Measurements from ENCODE around the gene TRAF6. TPM values are rescaled to one million over a fixed set of nuclear protein-coding genes. Genes with fewer than 3 reads are reported as not detected.

The TRAF6 gene
- total and polyA plus RNA-seq, 2 experiments from 2014 or later: 4.2 to 10.5 TPM

DNA sequence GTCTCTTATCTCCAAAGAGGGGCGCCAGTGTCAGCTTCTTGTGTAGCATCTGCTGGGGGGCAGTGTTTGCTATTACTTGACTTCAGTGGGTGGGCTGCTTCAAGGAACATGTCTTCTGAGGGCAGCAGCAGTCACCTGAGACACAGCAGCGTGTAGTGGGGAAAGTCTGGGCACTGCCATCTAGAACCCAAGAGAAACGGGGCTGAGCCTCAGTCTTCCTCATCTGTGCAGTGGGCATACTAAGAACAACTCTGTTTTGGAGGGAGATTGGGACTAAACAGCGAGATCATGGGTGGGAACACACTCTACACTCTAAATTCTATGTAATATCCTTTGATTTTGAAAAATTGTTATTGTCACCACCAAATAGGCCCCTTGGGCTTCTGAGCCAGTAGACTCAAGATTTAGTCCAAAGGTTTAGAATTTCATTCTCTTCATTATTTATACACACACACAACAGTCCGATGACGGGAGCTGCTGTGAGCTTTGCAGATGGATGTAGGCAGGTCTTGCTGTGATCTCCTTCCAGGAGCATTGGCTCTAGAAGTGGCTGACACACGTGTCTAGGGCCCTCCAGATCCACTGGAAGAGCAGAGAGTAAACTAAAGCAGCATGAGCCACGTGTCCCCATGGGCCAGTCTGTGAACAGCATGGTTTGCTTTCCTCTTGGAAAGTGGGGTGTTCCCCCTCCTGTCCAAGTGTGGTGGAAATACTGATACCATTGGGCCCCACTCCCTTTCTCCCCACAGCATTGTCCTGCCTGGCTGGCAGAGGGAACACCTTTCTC is 51.8 kb downstream of the TRAF6 start:
- no peaks in the 10 kb centered on the region for H3F3A ChIP-seq (replicated peaks; ENCODE audit: low read depth)
- H3K4me2 ChIP-seq: no peak overlapping the region
- peaks cover 34% of the 10 kb centered on the region for H3K4me1 Mint-ChIP-seq
- no peak overlapping the region for H3K27ac ChIP-seq (ENCODE audit: low read depth)
- H3K36me3 ChIP-seq (ENCODE audit: insufficient read depth): no peaks in the 10 kb centered on the region
- TF ChIP-seq, protein P1, sequence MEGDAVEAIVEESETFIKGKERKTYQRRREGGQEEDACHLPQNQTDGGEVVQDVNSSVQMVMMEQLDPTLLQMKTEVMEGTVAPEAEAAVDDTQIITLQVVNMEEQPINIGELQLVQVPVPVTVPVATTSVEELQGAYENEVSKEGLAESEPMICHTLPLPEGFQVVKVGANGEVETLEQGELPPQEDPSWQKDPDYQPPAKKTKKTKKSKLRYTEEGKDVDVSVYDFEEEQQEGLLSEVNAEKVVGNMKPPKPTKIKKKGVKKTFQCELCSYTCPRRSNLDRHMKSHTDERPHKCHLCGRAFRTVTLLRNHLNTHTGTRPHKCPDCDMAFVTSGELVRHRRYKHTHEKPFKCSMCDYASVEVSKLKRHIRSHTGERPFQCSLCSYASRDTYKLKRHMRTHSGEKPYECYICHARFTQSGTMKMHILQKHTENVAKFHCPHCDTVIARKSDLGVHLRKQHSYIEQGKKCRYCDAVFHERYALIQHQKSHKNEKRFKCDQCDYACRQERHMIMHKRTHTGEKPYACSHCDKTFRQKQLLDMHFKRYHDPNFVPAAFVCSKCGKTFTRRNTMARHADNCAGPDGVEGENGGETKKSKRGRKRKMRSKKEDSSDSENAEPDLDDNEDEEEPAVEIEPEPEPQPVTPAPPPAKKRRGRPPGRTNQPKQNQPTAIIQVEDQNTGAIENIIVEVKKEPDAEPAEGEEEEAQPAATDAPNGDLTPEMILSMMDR (conservative IDR thresholded peaks at IDR 0.05; ENCODE audit: low read depth in 2 of 2): peak; percentile 20 to 22; a peak in 2 of 4 replicates
- TF ChIP-seq, protein P2, sequence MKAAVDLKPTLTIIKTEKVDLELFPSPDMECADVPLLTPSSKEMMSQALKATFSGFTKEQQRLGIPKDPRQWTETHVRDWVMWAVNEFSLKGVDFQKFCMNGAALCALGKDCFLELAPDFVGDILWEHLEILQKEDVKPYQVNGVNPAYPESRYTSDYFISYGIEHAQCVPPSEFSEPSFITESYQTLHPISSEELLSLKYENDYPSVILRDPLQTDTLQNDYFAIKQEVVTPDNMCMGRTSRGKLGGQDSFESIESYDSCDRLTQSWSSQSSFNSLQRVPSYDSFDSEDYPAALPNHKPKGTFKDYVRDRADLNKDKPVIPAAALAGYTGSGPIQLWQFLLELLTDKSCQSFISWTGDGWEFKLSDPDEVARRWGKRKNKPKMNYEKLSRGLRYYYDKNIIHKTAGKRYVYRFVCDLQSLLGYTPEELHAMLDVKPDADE (IDR thresholded peaks at IDR 0.05): no peak
- peaks cover 14% of the 10 kb centered on the region for H3K4me1 ChIP-seq (ENCODE audit: insufficient read depth)
- no peaks in the 10 kb centered on the region; the same call in 2 of the 3 replicates for H3K36me3 Mint-ChIP-seq (ENCODE audit: low read depth)
- ATAC-seq: no peak
- H3K27ac Mint-ChIP-seq: no peak overlapping the region
- H3K79me2 ChIP-seq (replicated peaks; ENCODE audit: insufficient read depth): no peaks in the 10 kb centered on the region
- H3K4me3 Mint-ChIP-seq: no peak overlapping the region
- no peaks in the 10 kb centered on the region for H4K20me1 ChIP-seq (replicated peaks; ENCODE audit: insufficient read depth)
- H2AFZ ChIP-seq: no peak overlapping the region
- peaks cover 3% of the 10 kb centered on the region for H3K27me3 Mint-ChIP-seq (ENCODE audit: insufficient read depth, low read depth, poor library complexity)
- no peaks in the 10 kb centered on the region for H3K27me3 ChIP-seq (ENCODE audit: insufficient read depth)
- H3K9me3 Mint-ChIP-seq: no peaks in the 10 kb centered on the region; the same call in 2 of the 3 replicates
- peak; percentile 18 for DNase-seq (ENCODE audit: low spot score)
- H3K4me3 ChIP-seq: no peak overlapping the region
- H3K9me2 ChIP-seq (ENCODE audit: insufficient read depth): no peaks in the 10 kb centered on the region

DNA sequence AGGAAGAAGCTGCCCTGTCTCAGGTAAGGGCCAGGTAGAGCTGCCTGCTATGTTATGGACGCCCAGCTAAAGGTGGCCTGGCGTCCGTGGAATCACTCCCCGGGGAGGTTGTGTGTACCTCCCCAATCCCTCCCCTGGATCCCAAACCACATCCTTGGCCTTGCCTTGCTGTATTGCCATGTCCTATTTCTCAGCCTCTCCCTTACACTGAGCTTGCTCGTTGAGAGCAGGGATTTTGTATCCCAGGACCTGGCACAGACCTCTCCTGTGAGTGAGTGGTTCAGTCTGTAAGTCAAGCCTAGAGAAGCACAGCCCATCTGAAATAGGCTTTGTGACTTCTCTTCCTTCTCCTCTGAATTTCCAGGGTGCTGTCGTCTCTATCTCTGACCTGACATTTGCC is 53.9 kb downstream of the TRAF6 start:
- Histone ChIP-seq H3K4me1 (ENCODE audit: insufficient read depth) (peaks cover 14% of the 10 kb centered on the region), H3K4me2 (no peak overlapping the region), H3K9me2 (ENCODE audit: insufficient read depth) (no peaks in the 10 kb centered on the region), H3K27me3 (ENCODE audit: insufficient read depth) (no peaks in the 10 kb centered on the region), H3K4me3 (no peak overlapping the region), H3K36me3 (ENCODE audit: insufficient read depth) (no peaks in the 10 kb centered on the region), H4K20me1 (replicated peaks; ENCODE audit: insufficient read depth) (no peaks in the 10 kb centered on the region), H2AFZ (no peak overlapping the region), H3K79me2 (replicated peaks; ENCODE audit: insufficient read depth) (no peaks in the 10 kb centered on the region), H3K27ac (ENCODE audit: low read depth) (no peak overlapping the region), H3F3A (replicated peaks; ENCODE audit: low read depth) (no peaks in the 10 kb centered on the region)
- no peak for DNase-seq (ENCODE audit: low spot score)
- ATAC-seq: no peak
- Mint-ChIP-seq H3K36me3 (ENCODE audit: low read depth) (no peaks in the 10 kb centered on the region; the same call in 2 of the 3 replicates), H3K4me3 (no peak overlapping the region), H3K9me3 (no peaks in the 10 kb centered on the region; the same call in 2 of the 3 replicates), H3K27me3 (ENCODE audit: insufficient read depth, low read depth, poor library complexity) (peaks cover 3% of the 10 kb centered on the region), H3K4me1 (peaks cover 34% of the 10 kb centered on the region), H3K27ac (no peak overlapping the region)
- TF ChIP-seq EZH2 (IDR thresholded peaks at IDR 0.05; ENCODE audit: low read depth, unreplicated experiment) (no peak), EZH2phosphoT487 (IDR thresholded peaks at IDR 0.05; ENCODE audit: unreplicated experiment) (no peak), ZNF331 (CRISPR knock-in tag; IDR thresholded peaks at IDR 0.05; ENCODE audit: low read depth) (no peak), POLR2AphosphoS5 (IDR thresholded peaks at IDR 0.05; ENCODE audit: low read depth) (no peak), STAT1 (IDR thresholded peaks at IDR 0.05; ENCODE audit: unreplicated experiment) (no peak), NANOG (IDR thresholded peaks at IDR 0.05; ENCODE audit: borderline replicate concordance) (no peak), ZNF114 (CRISPR knock-in tag; IDR thresholded peaks at IDR 0.05) (no peak), CREB1 (CRISPR knock-in tag; IDR thresholded peaks at IDR 0.05; ENCODE audit: low read depth) (no peak)
- TF ChIP-seq, protein P1 (conservative IDR thresholded peaks at IDR 0.05; ENCODE audit: low read depth in 2 of 2): no peak
- TF ChIP-seq, protein P2 (IDR thresholded peaks at IDR 0.05): no peak

All from GM23338 (cell line).